Liver (tissue), 9 donors: ENCODE data around the gene TBC1D21. TPM values are rescaled to one million over a fixed set of nuclear protein-coding genes. Genes with fewer than 3 reads are reported as not detected.

ENCODE experiments used
- DNase-seq: peaks from one replicate; pipeline ENCODE4 v3.0.0-alpha.2; 2017; ENCODE audit warnings: low spot score
- H3K27ac ChIP-seq, 2 donors: one replicate each; pipeline ENCODE4 v1.7.0; 2013; ENCODE audit warnings: inconsistent platforms in 2 of 2, low read length in 2 of 2, control low read depth in 1 of 2, low read depth in 1 of 2, mild to moderate bottlenecking in 1 of 2
- H3K27me3 ChIP-seq, 4 donors: one replicate each; pipeline versions ENCODE4 v1.6.1 to v1.7.0; 2013; ENCODE audit warnings: low read length in 3 of 4, inconsistent platforms in 1 of 4, mild to moderate bottlenecking in 1 of 4, moderate library complexity in 1 of 4; ENCODE audit not compliant: control insufficient read depth in 4 of 4, insufficient read depth in 4 of 4
- H3K36me3 ChIP-seq, 4 donors: one replicate each; pipeline versions ENCODE4 v1.6.1 to v1.7.0; 2013; ENCODE audit warnings: low read length in 3 of 4, mild to moderate bottlenecking in 3 of 4, low read depth in 1 of 4, moderate library complexity in 1 of 4; ENCODE audit not compliant: control insufficient read depth in 4 of 4, insufficient read depth in 3 of 4
- H3K4me1 ChIP-seq, 4 donors: one replicate each; pipeline versions ENCODE4 v1.6.1 to v1.7.0; 2013; ENCODE audit warnings: low read length in 3 of 4, mild to moderate bottlenecking in 3 of 4, moderate library complexity in 1 of 4; ENCODE audit not compliant: control insufficient read depth in 4 of 4, insufficient read depth in 4 of 4
- H3K4me3 ChIP-seq, 3 donors: one replicate each; pipeline versions ENCODE4 v1.6.1 to v1.7.0; 2013; ENCODE audit warnings: low read length in 3 of 3, control low read depth in 1 of 3, low read depth in 1 of 3, mild to moderate bottlenecking in 1 of 3
- H3K9ac ChIP-seq, 2 donors: one replicate each; pipeline ENCODE4 v1.7.0; 2013; ENCODE audit warnings: low read length in 2 of 2, mild to moderate bottlenecking in 2 of 2, moderate library complexity in 2 of 2, control low read depth in 1 of 2, low read depth in 1 of 2
- H3K9me3 ChIP-seq, 4 donors: one replicate each; pipeline versions ENCODE4 v1.6.1 to v1.7.0; 2013; ENCODE audit warnings: low read length in 3 of 4; ENCODE audit not compliant: control insufficient read depth in 4 of 4
- CTCF ChIP-seq: fragments of 150-350 bp; IDR thresholded peaks from 2 replicates; pipeline ENCODE4 v1.5.1; 2017; ENCODE audit warnings: improper control_type of control experiment, low read depth, low read length; ENCODE audit not compliant: missing input control
- EGR1 ChIP-seq, 2 donors: IDR thresholded peaks; 2 replicates each; pipeline ENCODE4 v1.6.1; 2016 to 2018; ENCODE audit warnings: antibody characterized with exemption in 2 of 2, low read depth in 2 of 2
- FOXA1 ChIP-seq: IDR thresholded peaks from 2 replicates; pipeline ENCODE4 v1.6.1; 2016; ENCODE audit warnings: antibody characterized with exemption
- GABPA ChIP-seq, 2 donors: IDR thresholded peaks in 1 of 2; conservative IDR thresholded peaks in 1 of 2; 2 replicates each; pipeline ENCODE4 v1.6.1; 2016; ENCODE audit warnings: antibody characterized with exemption in 2 of 2, mild to moderate bottlenecking in 1 of 2, moderate library complexity in 1 of 2
- HNF4A ChIP-seq, 2 donors: conservative IDR thresholded peaks; 2 replicates each; pipeline ENCODE4 v1.6.1; 2016; ENCODE audit warnings: antibody characterized with exemption in 2 of 2, mild to moderate bottlenecking in 2 of 2
- HNF4G ChIP-seq: IDR thresholded peaks from 2 replicates; pipeline ENCODE4 v1.6.1; 2016; ENCODE audit warnings: antibody characterized with exemption
- MAX ChIP-seq: IDR thresholded peaks from 2 replicates; pipeline ENCODE4 v1.6.1; 2016; ENCODE audit warnings: antibody characterized with exemption
- RAD21 ChIP-seq, 2 donors: IDR thresholded peaks; 2 replicates each; pipeline ENCODE4 v1.6.1; 2016; ENCODE audit warnings: antibody characterized with exemption in 2 of 2, mild to moderate bottlenecking in 2 of 2
- TAF1 ChIP-seq: conservative IDR thresholded peaks from 2 replicates; pipeline ENCODE4 v1.6.1; 2016; ENCODE audit warnings: antibody characterized with exemption, mild to moderate bottlenecking
- ZBTB33 ChIP-seq: IDR thresholded peaks from 2 replicates; pipeline ENCODE4 v1.6.1; 2016; ENCODE audit warnings: antibody characterized with exemption
- WGBS: extraction: QIAGEN DNeasy Blood & Tissue Kit; methylation state at CpG from one replicate; pipeline ENCODE4 v1.1.7; 2013; 5-methylcytosine and 5-hydroxymethylcytosine counted together
- polyA plus RNA-seq, 2 donors: library from polyadenylated mRNA; stranded (reverse) in 1 of 2; unstranded in 1 of 2; fragments of 200-250 nt in 1 of 2; fragments of >200 nt in 1 of 2; fragmentation: Nextera tagmentation in 1 of 2; extraction: Ambion mirVana in 1 of 2; gene quantifications; one replicate each; pipeline versions ENCODE4 v1.2.1 to v1.2.3, GENCODE V29; 2013 to 2015
- total RNA-seq, 2 donors: library from RNA; depleted of rRNA; stranded (reverse); fragments of >200 nt; gene quantifications; one replicate each; pipeline ENCODE4 v1.2.3, GENCODE V29; 2014
- TF ChIP-seq, protein P1 (sequence below): IDR thresholded peaks from 2 replicates; pipeline ENCODE4 v1.6.1; 2016; ENCODE audit warnings: antibody characterized with exemption
- TF ChIP-seq, protein P2 (sequence below): IDR thresholded peaks from 2 replicates; pipeline ENCODE4 v1.6.1; 2016; ENCODE audit warnings: antibody characterized with exemption, mild to moderate bottlenecking
- donor health status: healthy.
- donor health status: healthy.
- donor health status: healthy.
- donor health status: healthy.
- donor health status: healthy.

Gene TBC1D21
- total and polyA plus RNA-seq, 4 donors, result not detected

- no peak for TF ChIP-seq ZBTB33
These were observed 41.7 kb downstream of the TBC1D21 start (continued) for GRCh38 chr15:73915082-73915481.

DNA sequence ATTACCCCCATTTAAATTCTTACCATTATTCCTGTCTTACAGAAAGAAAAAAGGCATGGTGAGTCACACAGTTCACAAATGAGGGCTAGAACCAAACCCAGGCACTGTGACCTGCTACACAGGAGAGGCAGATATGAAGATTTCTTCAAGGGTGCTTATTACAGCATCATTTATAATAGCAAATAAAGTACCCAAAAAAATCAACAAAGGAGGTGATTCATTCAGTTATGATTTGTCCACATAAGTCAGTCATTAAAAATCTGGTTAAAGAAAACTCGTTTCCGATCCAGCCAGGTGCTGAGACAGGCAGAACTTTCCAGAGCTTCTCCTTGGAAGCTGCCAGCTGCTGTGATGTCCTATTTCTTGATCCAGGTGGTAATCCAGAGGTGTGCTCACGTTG lies 45.4 kb downstream of the TBC1D21 start:
- H3K9me3 ChIP-seq, result peaks cover 0 to 3% (median 1%) of the 10 kb centered on the region in 4 donors
- H3K36me3 ChIP-seq, result no peaks in the 10 kb centered on the region
- H3K4me1 ChIP-seq, result peaks cover 0 to under 1% (median 0%) of the 10 kb centered on the region in 4 donors
- H3K9ac ChIP-seq, result no peak overlapping the region
- WGBS, result 85% methylated on average over 3 of the region's 3 CpGs
- H3K27ac ChIP-seq, result no peak overlapping the region
- TF ChIP-seq, protein P1, sequence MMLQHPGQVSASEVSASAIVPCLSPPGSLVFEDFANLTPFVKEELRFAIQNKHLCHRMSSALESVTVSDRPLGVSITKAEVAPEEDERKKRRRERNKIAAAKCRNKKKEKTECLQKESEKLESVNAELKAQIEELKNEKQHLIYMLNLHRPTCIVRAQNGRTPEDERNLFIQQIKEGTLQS, result no peak
- TF ChIP-seq HNF4G, result no peak
- no peak for TF ChIP-seq ZBTB33
- no peak for TF ChIP-seq CTCF
- TF ChIP-seq MAX, result no peak
- no peak for TF ChIP-seq FOXA1
- no peak for TF ChIP-seq TAF1
- TF ChIP-seq EGR1 (IDR thresholded peaks at IDR 0.05; ENCODE audit: low read depth in 2 of 2), result no peak
- TF ChIP-seq HNF4A (conservative IDR thresholded peaks at IDR 0.05), result no peak
- peaks cover 0 to 3% (median 0%) of the 10 kb centered on the region in 4 donors for H3K27me3 ChIP-seq
- H3K4me3 ChIP-seq, result no peak overlapping the region
- no peak for DNase-seq

DNA sequence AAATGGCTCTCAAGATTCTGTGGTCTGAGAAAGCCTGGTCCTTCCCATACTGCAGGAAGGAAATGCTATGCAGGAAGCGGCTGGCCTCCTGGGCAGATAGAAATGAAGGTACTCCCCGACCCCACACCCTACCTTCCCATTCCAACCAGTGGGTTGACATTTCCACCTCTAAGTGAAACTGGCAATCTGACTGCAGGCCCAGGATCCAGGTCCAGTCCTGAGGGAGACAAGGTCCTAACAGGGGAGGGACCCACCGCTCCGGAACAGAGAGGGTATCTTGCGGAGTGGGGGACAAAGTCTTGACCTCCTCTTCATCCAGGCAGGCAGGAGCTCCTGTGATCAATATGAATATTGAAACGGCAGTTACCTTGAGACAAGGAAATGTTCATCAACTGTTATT lies 46.3 kb downstream of the TBC1D21 start:
- no peak for DNase-seq
- H3K27ac ChIP-seq, result no peak overlapping the region

More for the DNA sequence above, 46.3 kb downstream of the TBC1D21 start:
- no peaks in the 10 kb centered on the region for H3K36me3 ChIP-seq
- no peak overlapping the region for H3K9ac ChIP-seq
- H3K4me3 ChIP-seq, result no peak overlapping the region
- TF ChIP-seq FOXA1 (no peak), CTCF (no peak), ZBTB33 (no peak), GABPA (IDR thresholded peaks at IDR 0.05 in 1 of 2, conservative IDR thresholded peaks at IDR 0.05 in 1 of 2) (no peak), RAD21 (IDR thresholded peaks at IDR 0.05) (no peak)
- TF ChIP-seq, protein P2, sequence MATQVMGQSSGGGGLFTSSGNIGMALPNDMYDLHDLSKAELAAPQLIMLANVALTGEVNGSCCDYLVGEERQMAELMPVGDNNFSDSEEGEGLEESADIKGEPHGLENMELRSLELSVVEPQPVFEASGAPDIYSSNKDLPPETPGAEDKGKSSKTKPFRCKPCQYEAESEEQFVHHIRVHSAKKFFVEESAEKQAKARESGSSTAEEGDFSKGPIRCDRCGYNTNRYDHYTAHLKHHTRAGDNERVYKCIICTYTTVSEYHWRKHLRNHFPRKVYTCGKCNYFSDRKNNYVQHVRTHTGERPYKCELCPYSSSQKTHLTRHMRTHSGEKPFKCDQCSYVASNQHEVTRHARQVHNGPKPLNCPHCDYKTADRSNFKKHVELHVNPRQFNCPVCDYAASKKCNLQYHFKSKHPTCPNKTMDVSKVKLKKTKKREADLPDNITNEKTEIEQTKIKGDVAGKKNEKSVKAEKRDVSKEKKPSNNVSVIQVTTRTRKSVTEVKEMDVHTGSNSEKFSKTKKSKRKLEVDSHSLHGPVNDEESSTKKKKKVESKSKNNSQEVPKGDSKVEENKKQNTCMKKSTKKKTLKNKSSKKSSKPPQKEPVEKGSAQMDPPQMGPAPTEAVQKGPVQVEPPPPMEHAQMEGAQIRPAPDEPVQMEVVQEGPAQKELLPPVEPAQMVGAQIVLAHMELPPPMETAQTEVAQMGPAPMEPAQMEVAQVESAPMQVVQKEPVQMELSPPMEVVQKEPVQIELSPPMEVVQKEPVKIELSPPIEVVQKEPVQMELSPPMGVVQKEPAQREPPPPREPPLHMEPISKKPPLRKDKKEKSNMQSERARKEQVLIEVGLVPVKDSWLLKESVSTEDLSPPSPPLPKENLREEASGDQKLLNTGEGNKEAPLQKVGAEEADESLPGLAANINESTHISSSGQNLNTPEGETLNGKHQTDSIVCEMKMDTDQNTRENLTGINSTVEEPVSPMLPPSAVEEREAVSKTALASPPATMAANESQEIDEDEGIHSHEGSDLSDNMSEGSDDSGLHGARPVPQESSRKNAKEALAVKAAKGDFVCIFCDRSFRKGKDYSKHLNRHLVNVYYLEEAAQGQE, result no peak
- WGBS, result 85% methylated on average over 6 of the region's 6 CpGs
- peaks cover 0 to 3% (median 0%) of the 10 kb centered on the region in 4 donors for H3K4me1 ChIP-seq
- H3K27me3 ChIP-seq, result peaks cover 0 to 3% (median 0%) of the 10 kb centered on the region in 4 donors
- H3K9me3 ChIP-seq, result peaks cover 0 to 3% (median 1%) of the 10 kb centered on the region in 4 donors
